Measurements from ENCODE around the gene PMEPA1.
A peak's percentile ranks its signal among the peaks of the same experiment; 100 is the strongest.

The PMEPA1 gene

GRCh38 chr20:57663241-57663640, 46.6 kb downstream of the PMEPA1 start:
- H3K9me3 ChIP-seq (ENCODE audit: control insufficient read depth, low read length), result no peaks in the 10 kb centered on the region
- H3K27ac ChIP-seq, result no peak overlapping the region
- no peak overlapping the region for H3K4me3 ChIP-seq (ENCODE audit: low read depth, low read length)
- H3K27me3 ChIP-seq (ENCODE audit: control insufficient read depth, insufficient read depth, low read length), result no peaks in the 10 kb centered on the region
- H3K4me1 ChIP-seq, result peaks cover 5% of the 10 kb centered on the region
- H3K4me2 ChIP-seq (ENCODE audit: low read length), result no peak overlapping the region
- no peaks in the 10 kb centered on the region for H3K36me3 ChIP-seq (ENCODE audit: control insufficient read depth, insufficient read depth, low read length)
- H3K9ac ChIP-seq, result no peak overlapping the region
- no peak overlapping the region for H2AFZ ChIP-seq
- no peaks in the 10 kb centered on the region for H3K79me2 ChIP-seq
- TF ChIP-seq CTCF (IDR thresholded peaks at IDR 0.05), result no peak

- Histone ChIP-seq H3K4me1 (peaks cover 5% of the 10 kb centered on the region), H3K4me2 (ENCODE audit: low read length) (peak overlapping the region; percentile 12), H3K4me3 (ENCODE audit: low read depth, low read length) (no peak overlapping the region), H3K9me3 (ENCODE audit: control insufficient read depth, low read length) (no peaks in the 10 kb centered on the region), H3K36me3 (ENCODE audit: control insufficient read depth, insufficient read depth, low read length) (no peaks in the 10 kb centered on the region), H2AFZ (no peak overlapping the region), H3K27ac (no peak overlapping the region), H3K27me3 (ENCODE audit: control insufficient read depth, insufficient read depth, low read length) (no peaks in the 10 kb centered on the region), H3K79me2 (no peaks in the 10 kb centered on the region), H3K9ac (no peak overlapping the region)
- TF ChIP-seq CTCF (IDR thresholded peaks at IDR 0.05), result no peak
Measured at GRCh38 chr20:57662456-57663240, 47.2 kb downstream of the PMEPA1 start.

GRCh38 chr20:57661746-57662455, 47.9 kb downstream of the PMEPA1 start:
- no peaks in the 10 kb centered on the region for H3K27me3 ChIP-seq (ENCODE audit: control insufficient read depth, insufficient read depth, low read length)
- peak overlapping the region; percentile 12 for H3K4me2 ChIP-seq (ENCODE audit: low read length)
- no peaks in the 10 kb centered on the region for H3K9me3 ChIP-seq (ENCODE audit: control insufficient read depth, low read length)
- no peak overlapping the region for H3K27ac ChIP-seq
- no peak overlapping the region for H3K9ac ChIP-seq
- no peaks in the 10 kb centered on the region for H3K36me3 ChIP-seq (ENCODE audit: control insufficient read depth, insufficient read depth, low read length)
- TF ChIP-seq CTCF (IDR thresholded peaks at IDR 0.05), result no peak
- H3K79me2 ChIP-seq, result no peaks in the 10 kb centered on the region
- peaks cover 5% of the 10 kb centered on the region for H3K4me1 ChIP-seq
- H3K4me3 ChIP-seq (ENCODE audit: low read depth, low read length), result no peak overlapping the region
- no peak overlapping the region for H2AFZ ChIP-seq

GRCh38 chr20:57660922-57661745, 48.7 kb downstream of the PMEPA1 start:
- no peaks in the 10 kb centered on the region for H3K27me3 ChIP-seq (ENCODE audit: control insufficient read depth, insufficient read depth, low read length)
- H3K79me2 ChIP-seq, result no peaks in the 10 kb centered on the region
- no peaks in the 10 kb centered on the region for H3K36me3 ChIP-seq (ENCODE audit: control insufficient read depth, insufficient read depth, low read length)
- H3K4me3 ChIP-seq (ENCODE audit: low read depth, low read length), result no peak overlapping the region
- TF ChIP-seq CTCF (IDR thresholded peaks at IDR 0.05), result no peak
- peak overlapping the region; percentile 11 for H2AFZ ChIP-seq
- H3K9me3 ChIP-seq (ENCODE audit: control insufficient read depth, low read length), result no peaks in the 10 kb centered on the region
- H3K27ac ChIP-seq, result no peak overlapping the region
- H3K4me1 ChIP-seq, result peaks cover 5% of the 10 kb centered on the region
- H3K4me2 ChIP-seq (ENCODE audit: low read length), result peak overlapping the region; percentile 28
- H3K9ac ChIP-seq, result no peak overlapping the region
